ENCODE measurements around the gene MVD. TPM values are rescaled to one million over a fixed set of nuclear protein-coding genes. Genes with fewer than 3 reads are reported as not detected.
A peak's percentile ranks its signal among the peaks of the same experiment; 100 is the strongest.

MVD gene
- total and polyA plus RNA-seq, 2 donors (not counting 1 experiment from before 2014, with no cell fraction given) = 35.9 to 204 TPM

GRCh38 chr16:88703486-88704309 is 40.8 kb upstream of the MVD start:
- H3K79me2 ChIP-seq (ENCODE audit: control insufficient read depth, insufficient read depth, low read length) = peaks cover 35% of the 10 kb centered on the region

GRCh38 chr16:88702371-88703210 is 39.7 kb upstream of the MVD start:
- peaks cover 14% of the 10 kb centered on the region for H3K36me3 ChIP-seq (ENCODE audit: control insufficient read depth, insufficient read depth, low read length)
- no peak for DNase-seq (ENCODE audit: low read depth in 2 of 2)
- H3K4me1 ChIP-seq (ENCODE audit: control insufficient read depth, extremely low read depth, insufficient read depth, low read length) = peaks cover 14% of the 10 kb centered on the region
- no peaks in the 10 kb centered on the region for H3K9me3 ChIP-seq (ENCODE audit: control insufficient read depth, insufficient read depth, low read depth, low read length)
- H3K4me3 ChIP-seq (replicated peaks in 1 of 4; ENCODE audit: control extremely low read depth in 1 of 4, insufficient read depth in 1 of 4, low read depth in 3 of 4, low read length in 4 of 4) = no peak overlapping the region
- no peak overlapping the region for H3K9ac ChIP-seq (ENCODE audit: insufficient read depth, low read length)
- TF ChIP-seq EZH2 (IDR thresholded peaks at IDR 0.05; ENCODE audit: low read length, missing control alignments) = no peak
- TF ChIP-seq, protein P1, sequence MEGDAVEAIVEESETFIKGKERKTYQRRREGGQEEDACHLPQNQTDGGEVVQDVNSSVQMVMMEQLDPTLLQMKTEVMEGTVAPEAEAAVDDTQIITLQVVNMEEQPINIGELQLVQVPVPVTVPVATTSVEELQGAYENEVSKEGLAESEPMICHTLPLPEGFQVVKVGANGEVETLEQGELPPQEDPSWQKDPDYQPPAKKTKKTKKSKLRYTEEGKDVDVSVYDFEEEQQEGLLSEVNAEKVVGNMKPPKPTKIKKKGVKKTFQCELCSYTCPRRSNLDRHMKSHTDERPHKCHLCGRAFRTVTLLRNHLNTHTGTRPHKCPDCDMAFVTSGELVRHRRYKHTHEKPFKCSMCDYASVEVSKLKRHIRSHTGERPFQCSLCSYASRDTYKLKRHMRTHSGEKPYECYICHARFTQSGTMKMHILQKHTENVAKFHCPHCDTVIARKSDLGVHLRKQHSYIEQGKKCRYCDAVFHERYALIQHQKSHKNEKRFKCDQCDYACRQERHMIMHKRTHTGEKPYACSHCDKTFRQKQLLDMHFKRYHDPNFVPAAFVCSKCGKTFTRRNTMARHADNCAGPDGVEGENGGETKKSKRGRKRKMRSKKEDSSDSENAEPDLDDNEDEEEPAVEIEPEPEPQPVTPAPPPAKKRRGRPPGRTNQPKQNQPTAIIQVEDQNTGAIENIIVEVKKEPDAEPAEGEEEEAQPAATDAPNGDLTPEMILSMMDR (conservative IDR thresholded peaks at IDR 0.05 in 1 of 2, IDR thresholded peaks at IDR 0.05 in 1 of 2; ENCODE audit: low read depth in 1 of 2, low read length in 2 of 2) = no peak
- H3K27ac ChIP-seq (ENCODE audit: insufficient read depth, low read length) = no peak overlapping the region
- H3K79me2 ChIP-seq (ENCODE audit: control insufficient read depth, insufficient read depth, low read length) = peaks cover 27% of the 10 kb centered on the region
- H2AFZ ChIP-seq (ENCODE audit: low read length) = no peak overlapping the region
- no peak overlapping the region for H3K4me2 ChIP-seq (ENCODE audit: extremely low read depth, insufficient read depth, low read length)
- no peaks in the 10 kb centered on the region for H3K27me3 ChIP-seq (ENCODE audit: control insufficient read depth, insufficient read depth, low read length)
- H4K20me1 ChIP-seq (ENCODE audit: control insufficient read depth, extremely low read depth, insufficient read depth, low read length) = no peaks in the 10 kb centered on the region

More at GRCh38 chr16:88703486-88704309, 40.8 kb upstream of the MVD start:
- no peaks in the 10 kb centered on the region for H3K9me3 ChIP-seq (ENCODE audit: control insufficient read depth, insufficient read depth, low read depth, low read length)
- no peak overlapping the region for H3K9ac ChIP-seq (ENCODE audit: insufficient read depth, low read length)
- no peak overlapping the region for H2AFZ ChIP-seq (ENCODE audit: low read length)
- no peak for TF ChIP-seq EZH2 (IDR thresholded peaks at IDR 0.05; ENCODE audit: low read length, missing control alignments)
- TF ChIP-seq, protein P1 (conservative IDR thresholded peaks at IDR 0.05 in 1 of 2, IDR thresholded peaks at IDR 0.05 in 1 of 2; ENCODE audit: low read depth in 1 of 2, low read length in 2 of 2) = no peak
- DNase-seq (ENCODE audit: low read depth in 2 of 2) = peak in 1 of 2 donors; percentile 22
- H3K36me3 ChIP-seq (ENCODE audit: control insufficient read depth, insufficient read depth, low read length) = peaks cover 9% of the 10 kb centered on the region
- H3K4me2 ChIP-seq (ENCODE audit: extremely low read depth, insufficient read depth, low read length) = no peak overlapping the region
- H3K27ac ChIP-seq (ENCODE audit: insufficient read depth, low read length) = no peak overlapping the region
- no peak overlapping the region for H3K4me3 ChIP-seq (replicated peaks in 1 of 4; ENCODE audit: control extremely low read depth in 1 of 4, insufficient read depth in 1 of 4, low read depth in 3 of 4, low read length in 4 of 4)
- no peaks in the 10 kb centered on the region for H3K27me3 ChIP-seq (ENCODE audit: control insufficient read depth, insufficient read depth, low read length)
- H3K4me1 ChIP-seq (ENCODE audit: control insufficient read depth, extremely low read depth, insufficient read depth, low read length) = peaks cover 14% of the 10 kb centered on the region
- no peaks in the 10 kb centered on the region for H4K20me1 ChIP-seq (ENCODE audit: control insufficient read depth, extremely low read depth, insufficient read depth, low read length)

All from fibroblast of lung (primary cell).